CMK (cell line): ENCODE results near the gene OLAH.
"Not testable (repeated sequence)": the region's sequence is repeated elsewhere in the genome, so short reads cannot be mapped to it uniquely, and the experiment has no call there.

Experiments
- DNase-seq: peaks from one replicate; pipeline ENCODE4 v3.0.0-alpha.2; 2010; ENCODE audit warnings: low read depth

OLAH gene

DNA sequence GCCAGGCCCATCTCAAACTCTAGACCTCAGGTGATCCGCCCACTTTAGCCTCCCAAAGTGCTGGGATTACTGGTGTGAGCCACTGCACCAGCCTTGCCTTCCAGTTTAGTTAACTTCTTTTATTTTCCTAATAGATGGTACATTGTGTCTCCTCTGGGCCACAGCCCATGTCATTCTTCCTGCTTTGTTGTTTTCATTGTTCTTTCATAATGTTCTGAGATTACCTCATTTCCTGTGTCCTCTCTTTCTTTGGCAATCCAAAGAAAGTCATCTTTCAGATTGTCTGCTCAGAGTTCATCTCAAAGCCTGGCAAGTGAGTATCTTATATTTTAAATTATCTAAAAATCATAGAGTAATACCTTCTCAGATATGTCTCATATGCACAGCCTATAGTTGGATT is at the start of gene OLAH:
OLAH (plus strand) TSS at position 270 of the 400 bp plus-strand sequence. CDS start 3,346 bp downstream, outside the sequence.
- no peak for DNase-seq

DNA sequence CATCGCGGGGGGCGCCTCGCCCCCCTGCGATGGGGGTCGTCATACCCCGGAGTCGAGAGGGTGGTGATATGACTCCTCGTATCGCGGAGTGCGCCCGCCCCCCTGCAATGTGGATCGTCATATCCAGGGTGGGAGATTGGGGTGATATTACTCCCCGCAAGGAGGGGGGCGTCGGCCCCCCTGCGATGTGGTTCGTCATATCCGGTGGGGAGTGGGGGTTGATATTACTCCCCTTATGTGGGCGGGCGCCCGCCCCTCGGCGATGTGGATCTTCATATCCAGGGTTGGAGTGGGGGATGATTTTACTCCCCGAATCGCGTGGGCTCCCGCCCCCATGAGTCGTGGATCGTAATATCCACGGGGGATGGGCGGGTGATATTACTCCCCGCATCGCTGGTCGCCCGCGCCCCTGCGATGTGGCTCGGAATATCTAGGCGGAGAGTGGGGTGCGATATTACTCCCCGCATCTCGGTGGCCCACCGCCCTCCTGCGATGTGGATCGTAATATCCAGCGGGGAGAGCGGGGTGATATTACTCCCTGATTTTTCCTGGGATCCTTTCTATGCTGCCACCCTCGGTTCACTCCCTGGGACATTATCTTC is 47.7 kb upstream of the OLAH start:
- no peak for DNase-seq

DNA sequence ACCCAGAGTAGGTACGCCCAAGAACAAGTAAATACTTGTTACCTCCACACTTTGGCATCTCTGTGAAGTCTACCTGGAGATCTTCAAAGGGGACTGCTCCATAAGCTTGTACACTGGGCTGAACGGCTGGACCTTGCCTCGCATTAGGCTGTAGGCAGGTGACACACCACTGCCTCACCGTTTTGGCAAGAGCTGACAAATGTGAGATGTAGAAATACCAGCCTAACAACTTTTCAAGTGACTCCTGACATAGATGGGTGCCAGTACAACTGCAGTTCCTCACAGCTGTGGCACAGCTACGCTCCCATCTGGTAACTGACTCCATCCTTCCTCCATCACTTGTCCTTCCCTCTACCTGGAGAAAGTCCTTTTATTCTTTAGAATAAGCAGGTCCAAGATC is 30.2 kb upstream of the OLAH start:
- DNase-seq, result not testable (repeated sequence)

DNA sequence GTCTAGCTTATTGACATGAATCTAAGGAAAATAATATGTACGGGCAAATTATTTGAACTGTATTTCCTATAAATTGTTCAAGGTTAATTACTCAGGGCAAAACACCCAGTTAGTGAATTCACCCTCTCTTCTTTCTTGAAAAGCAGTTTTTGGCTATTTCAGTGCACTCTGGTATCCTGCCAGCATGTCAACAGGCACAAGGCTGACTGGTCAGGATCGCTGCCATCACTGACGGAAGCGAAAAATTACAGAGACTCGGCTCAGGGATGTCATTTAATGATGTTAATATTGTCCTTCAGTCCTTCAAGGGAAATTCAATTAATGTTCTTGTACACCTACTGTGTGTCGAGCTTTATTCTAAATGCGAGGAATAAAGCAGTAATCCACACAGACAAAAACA is 28.3 kb upstream of the OLAH start:
- no peak for DNase-seq

DNA sequence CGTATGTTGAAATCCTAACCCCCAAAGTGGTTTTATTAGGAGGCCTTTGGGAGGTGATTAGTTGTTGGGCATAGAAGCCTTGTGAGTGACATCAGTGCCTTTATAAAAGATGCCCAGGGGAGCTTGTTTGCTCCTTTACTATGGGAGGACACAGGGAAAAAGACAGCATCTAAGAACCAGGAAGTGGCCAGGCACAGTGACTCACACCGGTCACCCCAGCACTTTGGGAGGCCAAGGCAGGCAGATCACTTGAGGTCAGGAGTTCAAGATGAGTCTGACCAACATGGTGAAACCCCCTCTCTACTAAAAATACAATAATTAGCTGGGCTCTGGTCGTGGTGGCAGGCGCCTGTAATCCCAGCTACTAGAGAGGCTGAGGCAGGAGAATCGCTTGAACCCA is 22.8 kb upstream of the OLAH start:
- not testable (repeated sequence) for DNase-seq

DNA sequence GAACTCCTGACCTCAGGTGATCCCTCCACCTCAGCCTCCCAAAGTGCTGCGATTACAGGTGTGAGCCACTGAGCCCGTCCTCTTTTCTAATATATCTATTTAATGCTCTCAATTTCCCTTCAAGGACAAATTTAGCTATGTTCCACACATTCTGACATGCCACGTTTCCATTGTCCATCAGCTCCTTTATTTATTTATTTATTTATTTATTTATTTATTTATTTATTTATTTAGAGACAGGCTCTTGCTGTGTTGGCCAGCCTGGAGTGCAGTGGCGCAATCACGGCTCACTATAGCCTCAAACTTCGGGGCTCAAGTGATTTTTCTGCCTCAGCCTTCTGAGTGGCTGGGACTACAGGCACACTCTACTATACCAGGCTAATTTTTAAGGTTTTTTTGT is 20.7 kb upstream of the OLAH start:
- not testable (repeated sequence) for DNase-seq

DNA sequence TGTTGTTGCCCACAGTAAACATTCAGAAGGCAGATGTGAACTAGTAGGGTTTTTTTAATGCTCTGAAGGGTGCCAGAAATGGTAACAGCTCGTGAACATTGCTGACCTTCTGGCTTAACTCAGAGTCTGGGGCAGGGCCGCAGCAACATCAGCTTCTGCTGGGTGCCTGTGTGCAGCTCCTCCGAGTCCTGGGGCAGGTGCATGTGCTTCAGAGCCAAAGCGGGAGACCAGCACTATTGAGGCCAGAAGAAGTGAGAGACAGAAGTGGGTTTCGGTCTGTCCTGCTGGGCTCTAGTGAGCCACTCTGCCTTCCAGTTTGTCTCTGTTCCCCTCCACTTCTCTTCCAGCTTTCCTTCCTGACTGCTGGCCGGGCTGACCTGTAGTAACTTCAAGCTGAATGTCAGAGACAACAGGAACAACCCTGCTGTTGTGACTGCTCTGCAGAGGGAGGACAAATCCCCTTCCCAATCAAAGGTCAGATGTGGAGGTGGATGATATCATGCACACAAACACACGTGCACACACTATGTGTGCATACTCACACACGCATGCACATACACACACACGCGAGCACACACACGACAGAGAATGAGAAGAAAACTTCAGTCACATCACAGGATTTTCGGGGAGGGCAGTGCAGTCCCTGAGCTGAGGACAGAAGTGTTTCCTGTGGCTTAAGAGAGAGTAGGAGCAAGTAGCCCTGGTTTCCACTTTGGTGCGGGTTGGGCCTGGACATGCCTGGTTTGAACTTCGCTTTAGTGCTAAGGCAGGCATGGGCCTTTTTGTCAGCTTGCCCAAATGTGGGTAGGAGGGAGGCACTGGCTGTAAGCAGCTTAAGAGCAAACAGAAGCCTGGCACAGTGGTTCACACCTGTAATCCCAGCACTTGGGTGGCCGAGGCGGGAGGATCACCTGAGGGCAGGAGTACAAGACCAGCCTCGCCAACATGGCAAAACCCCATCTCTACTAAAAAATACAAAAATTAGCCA is 19.4 kb upstream of the OLAH start:
- not testable (repeated sequence) for DNase-seq

DNA sequence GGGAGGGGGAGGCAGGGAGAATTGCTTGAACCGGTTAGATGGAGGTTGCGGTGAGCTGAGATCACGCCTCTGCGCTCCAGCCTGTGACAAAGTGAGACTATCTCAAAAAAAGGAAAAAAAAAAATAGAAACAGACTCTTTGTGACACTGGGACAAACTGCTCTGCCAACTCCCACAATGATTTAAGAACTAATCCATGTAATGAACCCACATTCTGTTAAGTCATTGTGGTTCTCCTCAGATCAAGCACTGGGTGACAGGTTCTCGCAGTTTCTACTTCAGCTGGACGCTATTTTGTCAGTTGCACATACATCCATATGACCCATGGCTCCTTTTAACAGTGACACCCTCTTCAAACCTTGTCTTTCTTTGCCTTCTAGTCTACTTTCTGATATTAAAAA is 18.7 kb upstream of the OLAH start:
- DNase-seq, result not testable (repeated sequence)

DNA sequence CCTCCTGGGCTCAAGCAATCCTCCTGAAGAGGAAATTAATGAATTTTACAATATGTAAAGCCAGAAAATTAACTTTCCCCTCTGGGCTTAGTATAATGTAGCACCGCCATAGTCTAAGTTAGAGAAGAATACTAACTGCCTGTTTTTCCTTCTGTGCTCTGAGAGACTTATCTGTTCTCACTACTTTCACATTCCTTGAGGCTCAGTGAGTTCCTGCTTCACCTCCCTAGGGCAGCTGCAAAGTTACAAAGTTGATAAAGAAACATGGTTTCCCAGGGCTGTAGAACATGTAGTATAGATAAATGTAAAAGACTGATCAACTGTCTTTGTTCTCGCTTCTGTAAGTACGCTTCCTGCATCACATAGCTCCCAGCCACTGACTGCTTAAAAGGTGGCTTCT is 16.0 kb upstream of the OLAH start:
- no peak for DNase-seq

DNA sequence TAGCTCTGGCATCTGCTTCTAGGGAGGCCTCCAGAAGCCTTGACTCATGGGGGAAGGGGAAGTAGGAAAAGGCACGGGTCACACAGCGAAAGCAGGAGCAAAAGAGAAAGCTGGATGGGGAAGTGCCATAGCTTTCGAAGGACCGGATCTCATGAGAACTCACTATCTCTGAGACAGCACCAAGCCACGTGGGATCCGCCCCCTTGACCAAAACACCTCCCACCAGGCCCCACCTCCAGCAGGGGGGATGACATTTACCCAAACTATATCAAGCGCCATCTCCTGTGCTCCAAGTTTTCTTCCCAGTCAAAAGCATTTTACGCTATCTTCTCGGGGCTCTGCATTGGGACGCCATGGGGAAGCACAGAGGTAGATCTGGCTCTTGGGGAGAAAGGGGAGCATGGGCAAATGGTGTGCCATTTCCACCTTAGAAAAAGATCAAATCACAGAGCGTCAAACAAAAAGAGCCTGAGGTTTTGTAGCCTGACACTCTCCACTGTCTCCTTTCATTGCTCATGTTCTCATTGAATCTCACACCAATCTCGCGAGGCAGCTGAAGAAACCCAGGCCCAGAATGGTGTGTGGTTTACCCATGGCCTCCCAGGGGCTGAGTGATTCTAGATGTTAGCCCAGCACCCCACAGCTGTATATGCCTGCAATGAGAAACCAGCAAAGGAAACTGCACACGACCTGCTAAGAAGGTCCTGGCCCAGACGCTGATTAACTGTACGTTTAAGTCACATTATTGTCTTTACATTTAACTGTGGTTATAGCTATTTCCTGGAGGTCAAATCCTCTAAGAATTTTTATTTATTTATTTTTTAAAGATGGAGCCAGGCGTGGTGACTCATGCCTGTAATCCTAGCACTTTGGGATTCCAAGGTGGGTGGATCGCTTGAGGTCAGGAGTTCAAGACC is 8.1 kb upstream of the OLAH start:
- DNase-seq, result peak; percentile 9

DNA sequence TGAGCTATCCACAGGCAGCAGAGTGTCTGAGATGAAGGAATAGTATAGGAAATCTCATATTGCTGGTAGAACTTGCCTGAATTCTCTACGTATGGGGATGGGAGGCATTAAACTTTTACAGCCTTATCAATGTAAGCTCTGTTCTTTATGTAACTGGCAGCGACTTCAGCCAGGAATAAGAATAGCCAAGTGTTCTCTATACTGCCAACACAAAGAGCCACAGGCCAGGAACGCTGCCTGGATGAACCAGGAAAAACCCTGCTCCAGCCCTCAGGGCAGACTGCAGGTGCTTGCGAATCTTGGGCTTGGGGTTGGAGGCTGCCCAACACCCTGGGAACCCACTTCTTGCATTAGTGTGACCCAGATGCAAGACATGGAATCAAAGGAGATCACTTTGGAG is 6.1 kb upstream of the OLAH start:
- no peak for DNase-seq

DNA sequence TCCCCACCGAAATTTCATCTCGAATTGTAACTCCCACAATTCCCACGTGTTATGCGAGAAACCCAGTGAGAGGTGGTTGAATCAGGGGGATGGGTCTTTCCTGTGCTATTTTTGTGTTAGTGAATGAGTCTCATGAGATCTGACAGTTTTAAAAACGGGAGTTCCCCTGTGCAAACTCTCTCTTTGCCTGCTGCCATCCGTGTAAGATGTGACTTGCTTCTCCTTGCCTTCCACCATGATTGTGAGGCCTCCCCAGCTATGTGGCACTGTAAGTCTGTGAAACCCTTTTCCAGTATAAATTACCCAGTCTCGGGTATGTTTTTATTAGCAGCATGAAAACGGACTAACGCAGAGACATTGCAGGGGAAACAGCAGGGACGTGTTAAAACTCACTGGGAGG is 5.3 kb upstream of the OLAH start:
- no peak for DNase-seq

DNA sequence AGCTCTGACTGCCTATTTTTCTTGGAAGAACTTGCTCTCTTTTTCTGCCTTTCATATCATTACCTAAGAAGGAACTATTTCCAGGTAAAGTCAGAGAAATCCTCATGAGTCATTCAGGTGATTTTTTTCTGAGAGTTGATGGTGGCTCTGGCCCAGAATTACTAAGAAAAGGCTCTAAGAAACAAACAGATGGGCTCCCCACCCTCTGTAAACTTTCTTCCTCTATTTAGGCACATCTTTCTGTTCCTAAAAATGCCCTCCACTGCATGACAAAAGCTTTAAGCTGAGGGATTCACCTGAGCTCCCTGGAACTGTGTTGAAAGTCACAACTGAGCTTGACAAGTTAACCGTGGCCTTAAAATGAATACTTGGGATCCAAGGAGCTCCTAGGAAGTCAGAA is 1.6 kb downstream of the OLAH start:
- no peak for DNase-seq

DNA sequence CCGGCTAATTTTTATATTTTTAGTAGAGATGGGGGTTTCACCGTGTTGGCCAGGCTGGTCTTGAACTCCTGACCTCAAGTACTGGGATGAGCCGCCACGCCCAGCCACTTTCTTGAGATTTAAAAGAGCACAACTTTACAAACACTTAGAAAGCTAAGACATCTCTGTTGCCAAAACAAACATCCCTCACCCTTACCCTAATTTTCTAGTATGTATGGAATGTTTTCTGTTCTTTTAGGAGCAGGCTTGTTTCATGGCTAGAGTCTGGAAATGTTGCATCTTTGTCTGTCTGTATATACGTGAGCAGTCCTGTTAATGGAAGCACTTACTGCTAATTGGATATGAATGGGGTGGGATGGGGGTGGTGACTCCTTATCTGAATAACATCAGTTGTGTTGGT is 2.9 kb downstream of the OLAH start:
- no peak for DNase-seq

DNA sequence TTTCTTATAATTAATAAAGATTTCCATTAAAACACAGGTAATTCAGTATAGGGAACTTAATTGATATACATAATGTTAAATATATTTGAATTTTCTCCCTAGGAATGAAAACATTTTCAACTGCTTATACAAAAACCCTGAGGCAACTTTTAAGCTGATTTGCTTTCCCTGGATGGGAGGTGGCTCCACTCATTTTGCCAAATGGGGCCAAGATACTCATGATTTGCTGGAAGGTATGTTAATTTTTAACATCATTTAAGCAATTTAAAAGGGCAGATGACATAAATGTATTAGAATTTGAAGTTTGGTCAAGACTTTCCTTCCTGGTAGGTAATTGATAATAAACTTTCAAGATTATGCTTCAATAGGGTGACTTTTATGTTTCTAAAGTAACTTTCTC is 5.8 kb downstream of the OLAH start:
- no peak for DNase-seq

DNA sequence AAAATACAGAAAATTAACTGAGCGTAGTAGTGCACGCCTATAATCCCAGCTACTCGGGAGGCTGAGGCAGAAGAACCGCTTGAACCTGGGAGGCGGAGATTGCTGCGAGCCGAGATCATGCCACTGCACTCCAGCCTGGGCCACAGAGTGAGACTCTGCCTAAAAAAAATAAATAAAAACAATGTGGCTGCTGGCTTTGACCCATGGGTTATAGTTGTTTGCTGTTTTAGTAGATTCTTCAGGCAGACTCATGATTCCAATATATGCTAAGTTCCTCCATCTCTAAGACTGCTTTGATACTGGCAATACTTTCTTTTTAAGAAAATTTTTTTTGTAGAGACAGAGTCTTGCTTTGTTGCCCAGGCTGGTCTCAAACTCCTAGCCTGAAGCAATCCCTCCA is 8.4 kb downstream of the OLAH start:
- DNase-seq, result no peak

DNA sequence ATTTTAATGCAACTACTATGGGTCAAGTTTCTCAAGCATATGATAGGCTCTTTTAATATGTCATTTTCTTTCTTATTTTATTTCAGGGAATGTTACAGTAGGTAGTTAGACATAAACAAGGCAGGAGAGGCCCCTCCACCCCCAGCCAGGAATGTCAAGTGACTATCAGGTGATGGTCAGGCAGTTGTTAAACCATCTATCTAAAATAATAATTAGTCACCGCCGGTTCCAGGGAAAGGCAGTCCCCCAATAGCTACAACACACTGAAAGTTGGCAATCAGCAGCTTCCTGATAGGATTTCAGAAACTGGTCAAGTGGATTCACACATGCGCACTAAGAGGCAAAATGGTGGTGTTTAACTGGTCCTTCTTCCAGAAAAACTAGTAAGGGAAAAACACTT is 9.3 kb downstream of the OLAH start:
- no peak for DNase-seq

DNA sequence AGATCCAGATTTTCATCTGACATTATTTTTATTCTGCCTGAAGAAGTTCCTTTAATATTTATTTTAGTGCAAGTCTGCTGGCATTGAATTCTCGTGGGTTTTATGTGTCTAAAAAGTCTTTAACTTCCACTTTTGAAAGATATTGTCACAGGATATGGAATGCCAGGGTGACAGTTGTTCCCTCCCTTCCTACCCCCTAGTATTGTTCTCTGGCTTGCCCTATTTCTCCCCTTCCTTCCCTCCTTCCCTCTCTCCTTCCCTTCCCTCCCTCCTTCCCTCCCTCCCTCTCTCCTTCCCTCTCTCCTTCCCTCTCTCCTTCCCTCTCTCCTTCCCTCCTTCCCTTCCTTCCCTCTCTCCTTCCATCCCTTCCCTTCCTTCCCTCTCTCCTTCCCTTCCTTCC is 14.9 kb downstream of the OLAH start:
- no peak for DNase-seq

DNA sequence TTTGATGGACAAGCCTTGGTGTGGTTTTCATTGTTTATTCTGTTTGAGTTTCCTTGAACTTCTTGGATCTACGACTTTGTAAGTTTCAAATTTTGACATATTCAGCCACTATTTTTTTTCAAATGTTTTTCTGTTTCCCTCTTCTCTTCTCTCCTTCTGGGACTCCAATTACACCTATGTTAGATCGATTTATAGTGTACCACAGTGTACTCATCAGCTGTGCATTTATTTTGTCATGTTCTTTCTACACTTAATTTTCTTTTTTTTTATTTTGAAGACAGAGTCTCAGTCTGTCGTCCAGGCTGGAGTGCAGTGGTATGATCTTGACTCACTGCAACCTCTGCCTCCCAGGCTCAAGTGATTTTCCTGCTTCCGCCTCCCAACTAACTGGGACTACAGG is 16.2 kb downstream of the OLAH start:
- no peak for DNase-seq

DNA sequence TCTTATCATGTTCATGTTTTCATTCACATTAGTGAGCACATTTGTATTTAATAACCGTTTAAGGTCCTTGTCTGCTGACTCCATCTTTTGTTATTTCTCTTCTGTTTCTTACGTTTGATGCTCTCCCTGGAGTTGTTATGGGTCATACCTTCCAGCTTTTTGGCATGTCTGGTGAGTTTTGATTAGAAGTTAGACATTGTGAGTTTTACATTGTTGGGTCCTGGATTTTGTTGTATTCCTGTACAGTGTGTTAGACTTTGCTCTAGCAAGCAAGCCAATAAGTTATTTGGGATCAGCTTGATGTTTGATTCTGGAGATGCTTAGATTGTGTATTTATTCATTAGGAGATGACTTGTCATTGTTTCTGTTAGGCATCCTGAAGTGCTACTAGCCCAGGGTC is 16.9 kb downstream of the OLAH start:
- DNase-seq, result no peak

DNA sequence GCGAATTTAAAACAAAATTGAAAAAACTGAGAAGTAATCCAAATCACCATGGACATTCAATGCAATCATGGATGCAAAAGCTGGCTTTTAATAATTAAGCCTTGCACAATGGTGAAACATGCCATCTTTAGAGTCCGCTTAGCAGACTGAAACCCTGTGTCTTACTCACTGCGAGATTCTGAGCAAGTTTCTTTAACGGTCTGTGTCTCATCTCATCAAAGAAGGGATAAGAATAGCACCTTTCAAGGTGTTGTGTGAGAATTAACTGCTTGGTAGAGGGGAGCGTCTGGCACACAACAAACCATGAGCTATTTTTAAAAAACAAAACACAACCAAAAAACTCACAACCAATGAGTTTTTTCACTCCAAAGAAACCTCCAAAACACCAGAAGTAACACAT is 23.4 kb downstream of the OLAH start:
- no peak for DNase-seq

DNA sequence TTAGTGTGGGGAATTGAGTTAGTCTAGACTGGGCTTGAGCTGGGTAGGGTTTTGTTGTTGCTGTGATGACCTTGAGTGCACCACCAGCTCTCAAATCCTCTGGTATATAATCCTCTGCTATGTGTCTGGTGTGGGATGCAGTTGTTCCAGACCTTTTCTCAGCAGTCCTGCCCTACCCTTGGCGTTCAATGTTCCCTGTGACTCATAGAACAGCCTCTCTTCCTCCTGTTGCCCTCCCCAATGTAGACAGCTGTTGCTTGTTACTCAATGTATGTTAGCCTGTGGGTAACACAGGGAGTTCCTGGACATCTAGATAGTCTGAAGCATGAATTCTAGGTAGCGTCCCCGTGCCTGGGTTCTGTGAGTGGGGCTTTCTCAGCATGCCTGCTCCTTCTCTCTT is 25.1 kb downstream of the OLAH start:
- DNase-seq, result no peak

DNA sequence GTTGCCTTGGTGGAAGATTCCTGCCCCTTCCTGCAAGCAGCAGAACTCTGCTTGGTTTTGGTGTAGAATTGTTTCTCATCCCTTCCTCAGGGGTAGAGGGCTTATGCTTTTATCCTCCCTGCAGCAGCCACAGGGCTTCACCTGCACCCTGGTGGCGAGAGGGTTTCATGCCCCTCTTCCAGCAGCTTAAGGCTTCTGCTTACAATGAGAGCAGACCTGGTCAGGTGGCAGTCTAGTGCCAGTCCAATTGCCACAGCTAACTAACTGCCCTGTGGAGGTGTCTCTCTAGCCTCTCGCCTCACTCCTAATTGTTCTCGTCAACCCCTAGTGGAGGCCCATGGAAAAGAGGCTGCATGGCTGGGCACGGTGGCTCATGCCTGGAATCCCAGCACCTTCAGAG is 25.5 kb downstream of the OLAH start:
- DNase-seq, result no peak
